IPS-15b (cell line): ENCODE results near the gene ZNF415.
"Not testable (repeated sequence)": the region's sequence is repeated elsewhere in the genome, so short reads cannot be mapped to it uniquely, and the experiment has no call there.

Experiments
- H3K27me3 ChIP-seq: one replicate; pipeline ENCODE4 v1.6.1; 2013; ENCODE audit warnings: low read length; ENCODE audit not compliant: control insufficient read depth, insufficient read depth
- H3K36me3 ChIP-seq: one replicate; pipeline ENCODE4 v1.6.1; 2013; ENCODE audit warnings: low read length; ENCODE audit not compliant: control insufficient read depth, insufficient read depth
- H3K4me1 ChIP-seq: one replicate; pipeline ENCODE4 v1.6.1; 2013; ENCODE audit warnings: mild to moderate bottlenecking, low read length; ENCODE audit not compliant: control insufficient read depth, insufficient read depth
- H3K4me3 ChIP-seq: one replicate; pipeline ENCODE4 v1.5.1; 2013; ENCODE audit warnings: low read depth, low read length
- H3K9ac ChIP-seq: one replicate; pipeline ENCODE4 v1.6.1; 2013; ENCODE audit warnings: low read depth, mild to moderate bottlenecking, low read length
- H3K9me3 ChIP-seq: one replicate; pipeline ENCODE4 v1.6.1; 2013; ENCODE audit warnings: mild to moderate bottlenecking, low read length; ENCODE audit not compliant: control insufficient read depth, insufficient read depth

ZNF415 gene

GRCh38 chr19:53136432-53136831 lies 3.7 kb upstream of the ZNF415 start:
- Histone ChIP-seq H3K36me3 (peaks cover 7% of the 10 kb centered on the region), H3K9me3 (peaks cover 18% of the 10 kb centered on the region), H3K27me3 (peaks cover 8% of the 10 kb centered on the region), H3K9ac (no peak overlapping the region), H3K4me1 (peaks cover 12% of the 10 kb centered on the region), H3K4me3 (no peak overlapping the region)

- peak overlapping the region; percentile 78 for H3K4me3 ChIP-seq
- H3K4me1 ChIP-seq: peaks cover 16% of the 10 kb centered on the region
- peaks cover 11% of the 10 kb centered on the region for H3K27me3 ChIP-seq
- peak overlapping the region; percentile 54 for H3K9ac ChIP-seq
- H3K9me3 ChIP-seq: no peaks in the 10 kb centered on the region
- no peaks in the 10 kb centered on the region for H3K36me3 ChIP-seq
Measured at GRCh38 chr19:53131727-53132126, 983 bp downstream of the ZNF415 start.

- no peaks in the 10 kb centered on the region for H3K36me3 ChIP-seq
- no peaks in the 10 kb centered on the region for H3K9me3 ChIP-seq
- H3K27me3 ChIP-seq: peaks cover 11% of the 10 kb centered on the region
- no peak overlapping the region for H3K9ac ChIP-seq
- peak overlapping the region; percentile 78 for H3K4me3 ChIP-seq
- peaks cover 16% of the 10 kb centered on the region for H3K4me1 ChIP-seq
Measured at GRCh38 chr19:53131085-53131590, 1.6 kb downstream of the ZNF415 start.

GRCh38 chr19:53130506-53130905 lies 2.2 kb downstream of the ZNF415 start:
- no peak overlapping the region for H3K4me3 ChIP-seq
- no peaks in the 10 kb centered on the region for H3K9me3 ChIP-seq
- H3K9ac ChIP-seq: no peak overlapping the region
- peaks cover 16% of the 10 kb centered on the region for H3K4me1 ChIP-seq
- peaks cover 11% of the 10 kb centered on the region for H3K27me3 ChIP-seq
- H3K36me3 ChIP-seq: no peaks in the 10 kb centered on the region

- not testable (repeated sequence) for H3K4me1 ChIP-seq, H3K27me3 ChIP-seq, H3K36me3 ChIP-seq, H3K9ac ChIP-seq, H3K4me3 ChIP-seq, H3K9me3 ChIP-seq
Measured at GRCh38 chr19:53126733-53127526, 5.8 kb downstream of the ZNF415 start.

- Histone ChIP-seq H3K36me3 (peaks cover 2% of the 10 kb centered on the region), H3K9me3 (no peaks in the 10 kb centered on the region), H3K4me3 (no peak overlapping the region), H3K27me3 (no peaks in the 10 kb centered on the region), H3K9ac (no peak overlapping the region), H3K4me1 (no peaks in the 10 kb centered on the region)
Measured at GRCh38 chr19:53123400-53123799, 9.3 kb downstream of the ZNF415 start.

GRCh38 chr19:53112286-53112685 lies 20.4 kb downstream of the ZNF415 start:
- Histone ChIP-seq H3K4me1 (no peaks in the 10 kb centered on the region), H3K27me3 (no peaks in the 10 kb centered on the region), H3K9me3 (no peaks in the 10 kb centered on the region)

GRCh38 chr19:53109527-53109926 lies 23.2 kb downstream of the ZNF415 start:
- Histone ChIP-seq H3K9ac (no peak overlapping the region), H3K27me3 (no peaks in the 10 kb centered on the region), H3K36me3 (peaks cover 12% of the 10 kb centered on the region), H3K4me1 (no peaks in the 10 kb centered on the region), H3K9me3 (no peaks in the 10 kb centered on the region), H3K4me3 (no peak overlapping the region)

More at GRCh38 chr19:53112286-53112685, 20.4 kb downstream of the ZNF415 start:
- Histone ChIP-seq H3K36me3 (peaks cover 18% of the 10 kb centered on the region), H3K9ac (no peak overlapping the region), H3K4me3 (no peak overlapping the region)

GRCh38 chr19:53103234-53104203 lies 29.2 kb downstream of the ZNF415 start, which contains the start of gene ZNF160:
Gene ZNF160, minus strand, starts transcription at chr19:53103422. Its CDS starts 17,146 bp downstream, at chr19:53086276.
- Histone ChIP-seq H3K9me3 (no peaks in the 10 kb centered on the region), H3K27me3 (no peaks in the 10 kb centered on the region), H3K9ac (peak within 1 kb of the TSS; percentile 91), H3K36me3 (peaks cover 1% of the 10 kb centered on the region), H3K4me1 (peaks cover 3% of the 10 kb centered on the region), H3K4me3 (peak within 1 kb of the TSS; percentile 95)

GRCh38 chr19:53102756-53103233 lies 29.9 kb downstream of the ZNF415 start:
- no peaks in the 10 kb centered on the region for H3K36me3 ChIP-seq
- H3K4me3 ChIP-seq: peak overlapping the region; percentile 95
- peaks cover 3% of the 10 kb centered on the region for H3K4me1 ChIP-seq
- H3K9me3 ChIP-seq: no peaks in the 10 kb centered on the region
- no peaks in the 10 kb centered on the region for H3K27me3 ChIP-seq
- H3K9ac ChIP-seq: peak overlapping the region; percentile 91

GRCh38 chr19:53102206-53102755 lies 30.4 kb downstream of the ZNF415 start:
- Histone ChIP-seq H3K4me3 (peak overlapping the region; percentile 95), H3K9me3 (no peaks in the 10 kb centered on the region), H3K27me3 (no peaks in the 10 kb centered on the region), H3K36me3 (no peaks in the 10 kb centered on the region), H3K4me1 (peaks cover 3% of the 10 kb centered on the region), H3K9ac (no peak overlapping the region)
